Glomerular visceral epithelial cell (primary cell): ENCODE data around the gene MISP3.

ENCODE experiments used
- DNase-seq: peaks from one replicate; pipeline ENCODE4 v3.0.0-alpha.2; 2016; ENCODE audit errors: extremely low spot score

The MISP3 gene

GRCh38 chr19:14120497-14120780 is 47.9 kb downstream of the MISP3 start:
- DNase-seq, result no peak

GRCh38 chr19:14122924-14123323 is 50.3 kb downstream of the MISP3 start:
- DNase-seq, result no peak
